HEK293T (cell line): ENCODE results near the gene PIK3R4.

Source experiments
- BHLHE40 ChIP-seq: fragments of 450-650 bp; IDR thresholded peaks from 2 replicates; pipeline ENCODE4 v1.6.1; 2016; ENCODE audit warnings: mild to moderate bottlenecking, moderate library complexity, borderline replicate concordance
- ELF4 ChIP-seq: fragments of 450-650 bp; IDR thresholded peaks from 2 replicates; pipeline ENCODE4 v1.6.1; 2017; ENCODE audit warnings: antibody characterized with exemption
- FOXA1 ChIP-seq: fragments of 450-650 bp; IDR thresholded peaks from 2 replicates; pipeline ENCODE4 v1.6.1; 2016; ENCODE audit warnings: mild to moderate bottlenecking
- FOXK2 ChIP-seq: fragments of 450-650 bp; IDR thresholded peaks from 2 replicates; pipeline ENCODE4 v1.6.1; 2016; ENCODE audit warnings: mild to moderate bottlenecking
- FOXM1 ChIP-seq: fragments of 450-650 bp; IDR thresholded peaks from 2 replicates; pipeline ENCODE4 v1.6.1; 2017; ENCODE audit warnings: mild to moderate bottlenecking, borderline replicate concordance
- HDGF ChIP-seq: fragments of 450-650 bp; IDR thresholded peaks from 2 replicates; pipeline ENCODE4 v1.6.1; 2017; ENCODE audit warnings: antibody characterized with exemption, borderline replicate concordance
- L3MBTL2 ChIP-seq: fragments of 450-650 bp; conservative IDR thresholded peaks from 2 replicates; pipeline ENCODE4 v1.6.1; 2016; ENCODE audit warnings: mild to moderate bottlenecking
- LEF1 ChIP-seq: fragments of 450-650 bp; IDR thresholded peaks from 2 replicates; pipeline ENCODE4 v1.6.1; 2017; ENCODE audit warnings: mild to moderate bottlenecking, borderline replicate concordance
- NFRKB ChIP-seq: fragments of 450-650 bp; IDR thresholded peaks from 2 replicates; pipeline ENCODE4 v1.6.1; 2016; ENCODE audit warnings: mild to moderate bottlenecking, moderate library complexity
- SP1 ChIP-seq: fragments of 450-650 bp; IDR thresholded peaks from 2 replicates; pipeline ENCODE4 v1.6.1; 2017
- SUZ12 ChIP-seq: fragments of 450-650 bp; IDR thresholded peaks from 2 replicates; pipeline ENCODE4 v1.6.1; 2016; ENCODE audit warnings: mild to moderate bottlenecking
- TARDBP ChIP-seq: fragments of 450-650 bp; IDR thresholded peaks from 2 replicates; pipeline ENCODE4 v1.6.1; 2016
- ZNF384 ChIP-seq: fragments of 450-650 bp; IDR thresholded peaks from 2 replicates; pipeline ENCODE4 v1.6.1; 2016

GRCh38 chr3:130758624-130759369, 12.2 kb upstream of the PIK3R4 start:
- TF ChIP-seq SUZ12 (no peak), ZNF384 (no peak), BHLHE40 (no peak), FOXM1 (no peak), SP1 (no peak), ELF4 (no peak), FOXA1 (no peak), LEF1 (no peak), TARDBP (no peak), L3MBTL2 (no peak), NFRKB (no peak), HDGF (no peak), FOXK2 (no peak)
